Measurements from ENCODE around the gene E2F8.

Gene E2F8

GRCh38 chr11:19220903-19221724 lies 19.6 kb downstream of the E2F8 start:
- DNase-seq (ENCODE audit: low spot score) (no peak), FAIRE-seq (no peak)

GRCh38 chr11:19218786-19219460 lies 21.8 kb downstream of the E2F8 start:
- FAIRE-seq (no peak), DNase-seq (ENCODE audit: low spot score) (no peak)

GRCh38 chr11:19218216-19218615 lies 22.5 kb downstream of the E2F8 start:
- FAIRE-seq (no peak), DNase-seq (ENCODE audit: low spot score) (no peak)

- DNase-seq (ENCODE audit: low spot score), result no peak
- FAIRE-seq, result no peak
Measured at GRCh38 chr11:19216709-19217374, 23.9 kb downstream of the E2F8 start.

- FAIRE-seq (no peak), DNase-seq (ENCODE audit: low spot score) (no peak)
Measured at GRCh38 chr11:19216021-19216420, 24.7 kb downstream of the E2F8 start.

GRCh38 chr11:19209617-19210370 lies 31.0 kb downstream of the E2F8 start:
- FAIRE-seq (no peak), DNase-seq (ENCODE audit: low spot score) (no peak)

- no peak for DNase-seq (ENCODE audit: low spot score)
- FAIRE-seq, result no peak
Measured at GRCh38 chr11:19208959-19209546, 31.7 kb downstream of the E2F8 start.

- FAIRE-seq (no peak), DNase-seq (ENCODE audit: low spot score) (no peak)
Measured at GRCh38 chr11:19208181-19208580, 32.6 kb downstream of the E2F8 start.

- DNase-seq (ENCODE audit: low spot score), result no peak
- no peak for FAIRE-seq
Measured at GRCh38 chr11:19204836-19205235, 35.9 kb downstream of the E2F8 start.

- DNase-seq (ENCODE audit: low spot score) (no peak), FAIRE-seq (peak; percentile 16)
Measured at GRCh38 chr11:19201737-19202605, 38.8 kb downstream of the E2F8 start, which contains the start of gene CSRP3. TSS of gene CSRP3 (minus strand) at chr11:19201983. CDS start at chr11:19192448, 9,535 bp downstream.

GRCh38 chr11:19200410-19201201 lies 40.1 kb downstream of the E2F8 start:
- FAIRE-seq (peak; percentile 89), DNase-seq (ENCODE audit: low spot score) (peak; percentile 56)

- FAIRE-seq (peak; percentile 70), DNase-seq (ENCODE audit: low spot score) (peak; percentile 7)
Measured at GRCh38 chr11:19199771-19200170, 41.0 kb downstream of the E2F8 start.

- no peak for FAIRE-seq
- DNase-seq (ENCODE audit: low spot score), result no peak
Measured at GRCh38 chr11:19199048-19199447, 41.7 kb downstream of the E2F8 start.

GRCh38 chr11:19196432-19196831 lies 44.3 kb downstream of the E2F8 start:
- DNase-seq (ENCODE audit: low spot score), result no peak
- FAIRE-seq, result no peak

- no peak for FAIRE-seq
- DNase-seq (ENCODE audit: low spot score), result no peak
Measured at GRCh38 chr11:19194620-19195308, 46.0 kb downstream of the E2F8 start.

- FAIRE-seq, result no peak
- no peak for DNase-seq (ENCODE audit: low spot score)
Measured at GRCh38 chr11:19193916-19194315, 46.8 kb downstream of the E2F8 start.

- FAIRE-seq (no peak), DNase-seq (ENCODE audit: low spot score) (no peak)
Measured at GRCh38 chr11:19191530-19192169, 49.1 kb downstream of the E2F8 start.

- DNase-seq (ENCODE audit: low spot score), result no peak
- no peak for FAIRE-seq
Measured at GRCh38 chr11:19187833-19188258, 52.9 kb downstream of the E2F8 start.

All from RCC 7860 (cell line).